ENCODE data around the gene SLC25A48.

Gene SLC25A48

DNA sequence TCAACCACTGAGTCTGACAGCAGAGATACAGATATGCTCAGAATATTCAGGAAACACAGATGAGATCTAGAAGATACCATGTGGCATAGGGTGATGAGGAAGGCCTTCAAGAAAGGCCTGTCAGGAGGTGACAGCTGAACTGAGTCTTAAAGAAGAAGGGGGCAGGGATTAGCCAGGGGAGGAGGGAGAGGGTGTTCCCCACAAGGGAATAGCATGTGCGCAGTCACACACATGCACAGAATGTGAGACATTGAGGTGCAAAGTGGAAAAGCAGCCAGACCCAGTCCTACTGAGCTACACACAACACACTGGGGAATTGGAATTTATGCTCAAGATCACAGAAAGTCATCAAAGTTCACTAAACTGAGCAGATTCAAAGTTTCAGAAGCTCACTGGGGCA, 3.0 kb upstream of the SLC25A48 start:
- no peak overlapping the region for H3K27ac ChIP-seq (ENCODE audit: low read length)
- DNase-seq = no peak
- H3K79me2 ChIP-seq (ENCODE audit: insufficient read depth, low read length) = no peaks in the 10 kb centered on the region
- H3K4me3 ChIP-seq (ENCODE audit: low read depth in 1 of 2, low read length in 2 of 2) = no peak overlapping the region
- H3K4me2 ChIP-seq (ENCODE audit: insufficient read depth, low read length) = no peak overlapping the region
- no peak overlapping the region for H3K9ac ChIP-seq (ENCODE audit: low read depth, low read length)
- H2AFZ ChIP-seq (ENCODE audit: low read depth, low read length) = no peak overlapping the region
- no peaks in the 10 kb centered on the region for H3K9me3 ChIP-seq (ENCODE audit: insufficient read depth, low read length, severe bottlenecking)
- ATAC-seq (ENCODE audit: insufficient read depth, low read depth) = no peak
- no peaks in the 10 kb centered on the region for H3K36me3 ChIP-seq (ENCODE audit: insufficient read depth, low read length)
- H3K27me3 ChIP-seq (ENCODE audit: insufficient read depth, low read length, poor library complexity) = no peaks in the 10 kb centered on the region
- no peak for TF ChIP-seq EZH2 (IDR thresholded peaks at IDR 0.05; ENCODE audit: borderline replicate concordance, low read depth, low read length, severe bottlenecking)
- TF ChIP-seq, protein P1, sequence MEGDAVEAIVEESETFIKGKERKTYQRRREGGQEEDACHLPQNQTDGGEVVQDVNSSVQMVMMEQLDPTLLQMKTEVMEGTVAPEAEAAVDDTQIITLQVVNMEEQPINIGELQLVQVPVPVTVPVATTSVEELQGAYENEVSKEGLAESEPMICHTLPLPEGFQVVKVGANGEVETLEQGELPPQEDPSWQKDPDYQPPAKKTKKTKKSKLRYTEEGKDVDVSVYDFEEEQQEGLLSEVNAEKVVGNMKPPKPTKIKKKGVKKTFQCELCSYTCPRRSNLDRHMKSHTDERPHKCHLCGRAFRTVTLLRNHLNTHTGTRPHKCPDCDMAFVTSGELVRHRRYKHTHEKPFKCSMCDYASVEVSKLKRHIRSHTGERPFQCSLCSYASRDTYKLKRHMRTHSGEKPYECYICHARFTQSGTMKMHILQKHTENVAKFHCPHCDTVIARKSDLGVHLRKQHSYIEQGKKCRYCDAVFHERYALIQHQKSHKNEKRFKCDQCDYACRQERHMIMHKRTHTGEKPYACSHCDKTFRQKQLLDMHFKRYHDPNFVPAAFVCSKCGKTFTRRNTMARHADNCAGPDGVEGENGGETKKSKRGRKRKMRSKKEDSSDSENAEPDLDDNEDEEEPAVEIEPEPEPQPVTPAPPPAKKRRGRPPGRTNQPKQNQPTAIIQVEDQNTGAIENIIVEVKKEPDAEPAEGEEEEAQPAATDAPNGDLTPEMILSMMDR (IDR thresholded peaks at IDR 0.05; ENCODE audit: borderline replicate concordance, extremely low read depth, low read length, poor library complexity, severe bottlenecking) = no peak
- H3K4me1 ChIP-seq (ENCODE audit: insufficient read depth, low read length) = no peaks in the 10 kb centered on the region
- H4K20me1 ChIP-seq (ENCODE audit: insufficient read depth, low read length) = no peaks in the 10 kb centered on the region

DNA sequence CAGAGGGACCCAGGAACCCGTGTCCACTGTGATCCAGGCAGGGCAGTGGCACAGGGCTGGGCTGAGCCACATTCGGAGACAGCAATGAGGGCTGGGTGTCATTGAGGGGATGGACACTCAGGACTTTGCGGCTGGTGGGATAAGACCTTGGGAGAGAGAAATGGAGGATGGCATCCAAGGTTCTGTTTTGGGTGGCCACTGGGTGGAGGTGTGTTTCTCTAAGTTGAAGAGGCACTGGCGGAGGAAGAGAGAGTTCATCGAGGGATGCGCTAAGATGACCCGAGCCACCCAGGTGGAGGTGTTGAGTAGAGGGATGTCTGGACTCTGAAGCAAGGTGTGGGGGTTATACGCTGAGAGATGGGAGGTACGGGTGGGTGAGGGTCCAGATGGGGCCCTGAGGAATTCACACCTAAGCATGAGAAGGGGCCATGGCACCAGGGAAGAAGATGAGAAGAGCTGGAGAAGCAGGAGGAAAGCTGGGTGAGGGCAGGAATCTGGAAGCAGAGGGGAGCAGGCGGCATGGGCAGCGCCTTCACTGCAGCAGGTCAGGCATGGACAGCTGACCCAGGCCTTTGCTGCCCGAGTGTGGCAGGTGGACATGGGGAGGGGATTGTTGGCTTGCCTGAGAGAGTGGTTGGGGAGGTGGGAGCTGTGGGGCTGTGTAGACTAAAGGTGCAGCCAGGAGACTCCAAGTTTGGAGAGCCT, 2.5 kb upstream of the SLC25A48 start:
- Histone ChIP-seq H3K9ac (ENCODE audit: low read depth, low read length) (no peak overlapping the region), H3K4me1 (ENCODE audit: insufficient read depth, low read length) (no peaks in the 10 kb centered on the region), H3K4me2 (ENCODE audit: insufficient read depth, low read length) (no peak overlapping the region), H3K9me3 (ENCODE audit: insufficient read depth, low read length, severe bottlenecking) (no peaks in the 10 kb centered on the region), H3K27me3 (ENCODE audit: insufficient read depth, low read length, poor library complexity) (no peaks in the 10 kb centered on the region), H4K20me1 (ENCODE audit: insufficient read depth, low read length) (no peaks in the 10 kb centered on the region), H3K4me3 (ENCODE audit: low read depth in 1 of 2, low read length in 2 of 2) (no peak overlapping the region), H2AFZ (ENCODE audit: low read depth, low read length) (no peak overlapping the region), H3K27ac (ENCODE audit: low read length) (no peak overlapping the region), H3K79me2 (ENCODE audit: insufficient read depth, low read length) (no peaks in the 10 kb centered on the region), H3K36me3 (ENCODE audit: insufficient read depth, low read length) (no peaks in the 10 kb centered on the region)
- DNase-seq = no peak
- no peak for ATAC-seq (ENCODE audit: insufficient read depth, low read depth)
- TF ChIP-seq EZH2 (IDR thresholded peaks at IDR 0.05; ENCODE audit: borderline replicate concordance, low read depth, low read length, severe bottlenecking) = no peak
- TF ChIP-seq, protein P1 (IDR thresholded peaks at IDR 0.05; ENCODE audit: borderline replicate concordance, extremely low read depth, low read length, poor library complexity, severe bottlenecking) = peak; percentile 1

DNA sequence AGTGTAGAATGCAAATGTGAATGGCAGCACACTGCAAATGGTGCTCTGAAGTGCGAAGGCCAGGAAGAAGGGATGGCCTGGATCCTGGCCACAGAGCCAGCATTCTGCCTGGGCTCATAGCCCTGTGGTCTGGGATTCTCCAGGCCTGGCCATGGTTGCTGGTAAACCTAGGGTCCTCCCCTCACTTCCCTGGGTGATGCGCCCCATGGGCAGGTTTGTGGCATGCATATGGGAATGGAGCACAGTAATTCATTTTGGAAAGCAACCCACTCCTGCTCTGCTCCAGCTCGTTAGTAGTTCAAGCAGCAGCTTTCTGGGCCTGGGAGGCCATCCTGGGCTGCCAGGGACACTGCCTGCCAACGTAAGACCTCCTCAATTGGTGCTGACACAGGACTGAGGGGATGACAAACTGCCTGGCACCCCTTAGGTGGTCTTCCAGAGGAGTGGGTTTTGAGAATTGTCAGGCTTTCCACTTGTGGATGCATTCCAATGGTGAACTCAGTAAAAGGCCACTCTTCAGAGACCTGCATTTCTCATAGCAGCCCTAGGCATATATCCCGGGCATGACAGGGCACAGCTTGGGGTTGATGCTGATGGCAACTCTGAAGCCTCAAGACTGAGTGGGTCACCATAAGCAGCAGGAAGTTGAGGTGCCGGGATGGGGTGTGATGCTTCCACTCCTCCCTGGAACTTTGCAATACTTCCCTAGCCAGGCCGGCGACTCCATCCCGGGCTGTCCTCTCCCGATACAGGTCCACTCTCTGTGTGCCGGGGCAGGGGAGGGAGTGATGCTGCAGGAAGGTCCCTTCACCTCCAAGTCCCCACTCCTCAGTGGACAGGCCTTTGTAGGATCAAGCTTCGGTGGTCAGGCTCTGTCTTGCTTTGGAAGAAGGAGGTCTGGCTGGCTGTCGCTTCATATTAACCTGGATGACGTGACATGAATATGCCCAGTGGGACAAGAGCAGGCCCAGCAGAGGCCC, 1.2 kb upstream of the SLC25A48 start:
- H3K79me2 ChIP-seq (ENCODE audit: insufficient read depth, low read length) = no peaks in the 10 kb centered on the region
- TF ChIP-seq EZH2 (IDR thresholded peaks at IDR 0.05; ENCODE audit: borderline replicate concordance, low read depth, low read length, severe bottlenecking) = no peak
- TF ChIP-seq, protein P1 (IDR thresholded peaks at IDR 0.05; ENCODE audit: borderline replicate concordance, extremely low read depth, low read length, poor library complexity, severe bottlenecking) = no peak
- H4K20me1 ChIP-seq (ENCODE audit: insufficient read depth, low read length) = no peaks in the 10 kb centered on the region
- no peak overlapping the region for H3K4me3 ChIP-seq (ENCODE audit: low read depth in 1 of 2, low read length in 2 of 2)
- no peaks in the 10 kb centered on the region for H3K9me3 ChIP-seq (ENCODE audit: insufficient read depth, low read length, severe bottlenecking)
- no peak overlapping the region for H3K9ac ChIP-seq (ENCODE audit: low read depth, low read length)
- no peak overlapping the region for H2AFZ ChIP-seq (ENCODE audit: low read depth, low read length)
- H3K4me1 ChIP-seq (ENCODE audit: insufficient read depth, low read length) = no peaks in the 10 kb centered on the region
- H3K4me2 ChIP-seq (ENCODE audit: insufficient read depth, low read length) = no peak overlapping the region
- no peak for ATAC-seq (ENCODE audit: insufficient read depth, low read depth)
- H3K27me3 ChIP-seq (ENCODE audit: insufficient read depth, low read length, poor library complexity) = no peaks in the 10 kb centered on the region
- no peak for DNase-seq
- H3K36me3 ChIP-seq (ENCODE audit: insufficient read depth, low read length) = no peaks in the 10 kb centered on the region
- no peak overlapping the region for H3K27ac ChIP-seq (ENCODE audit: low read length)
